OCI-LY1 (cell line): Measurements from ENCODE around the gene CACNB1.

Experiments
- H2AFZ ChIP-seq: fragments of 200-600 bp; sonication (generic), shearing (Covaris generic); 2 replicates; pipeline ENCODE4 v1.6.0; 2014; ENCODE audit warnings: antibody characterized with exemption, mild to moderate bottlenecking, low read length
- H3F3A ChIP-seq: fragments of 200-600 bp; sonication (generic), shearing (Covaris generic); 2 replicates; pipeline ENCODE4 v1.6.0; 2014; ENCODE audit warnings: mild to moderate bottlenecking, antibody characterized with exemption, low read length, moderate library complexity; ENCODE audit not compliant: insufficient read depth
- H3K27ac ChIP-seq: fragments of 200-600 bp; sonication (generic); 2 replicates; pipeline ENCODE4 v1.5.1; 2014; ENCODE audit warnings: low read length, mixed run types, mild to moderate bottlenecking, low read depth; ENCODE audit not compliant: poor library complexity, severe bottlenecking
- H3K27me3 ChIP-seq: fragments of 200-600 bp; sonication (generic); 2 replicates; pipeline ENCODE4 v1.6.0; 2014; ENCODE audit warnings: antibody characterized with exemption, mild to moderate bottlenecking, low read length, moderate library complexity; ENCODE audit not compliant: insufficient read depth
- H3K36me3 ChIP-seq: fragments of 200-600 bp; sonication (generic); 2 replicates; pipeline ENCODE4 v1.6.1; 2014; ENCODE audit warnings: mild to moderate bottlenecking, antibody characterized with exemption, low read length, moderate library complexity, mixed read lengths; ENCODE audit not compliant: insufficient read depth
- H3K4me1 ChIP-seq: fragments of 200-600 bp; sonication (generic); 2 replicates; pipeline ENCODE4 v1.5.1; 2014; ENCODE audit warnings: mild to moderate bottlenecking, low read length, moderate library complexity; ENCODE audit not compliant: insufficient read depth, severe bottlenecking
- H3K4me2 ChIP-seq: fragments of 200-600 bp; sonication (generic), shearing (Covaris generic); 2 replicates; pipeline ENCODE4 v1.6.1; 2014; ENCODE audit warnings: low read length
- H3K4me3 ChIP-seq: fragments of 200-600 bp; sonication (generic); 2 replicates; pipeline ENCODE4 v1.5.1; 2014; ENCODE audit warnings: low read length, low read depth, mild to moderate bottlenecking, mixed read lengths; ENCODE audit not compliant: poor library complexity, severe bottlenecking
- H3K79me2 ChIP-seq: fragments of 200-600 bp; shearing (Covaris generic); 2 replicates; pipeline ENCODE4 v1.6.1; 2016; ENCODE audit warnings: mixed run types, low read length, mixed read lengths; ENCODE audit not compliant: insufficient read depth
- H3K9ac ChIP-seq: fragments of 200-600 bp; sonication (generic), shearing (Covaris generic); 2 replicates; pipeline ENCODE4 v1.6.1; 2014; ENCODE audit warnings: mild to moderate bottlenecking, low read length, mixed read lengths
- H3K9me2 ChIP-seq: fragments of 200-600 bp; sonication (generic), shearing (Covaris generic); 2 replicates; pipeline ENCODE4 v1.6.1; 2014; ENCODE audit warnings: low read depth, mild to moderate bottlenecking, low read length, mixed read lengths
- H3K9me3 ChIP-seq: fragments of 200-600 bp; shearing (Covaris generic); 2 replicates; pipeline ENCODE4 v1.6.1; 2014; ENCODE audit warnings: low read length, mixed read lengths
- H4K20me1 ChIP-seq: fragments of 200-600 bp; sonication (generic), shearing (Covaris generic); 2 replicates; pipeline ENCODE4 v1.6.0; 2016; ENCODE audit warnings: mild to moderate bottlenecking, low read length; ENCODE audit not compliant: insufficient read depth
- EZH2 ChIP-seq: fragments of 200-600 bp; sonication (generic), shearing (Covaris generic); IDR thresholded peaks from 2 replicates; pipeline ENCODE4 v1.8.0; 2017; ENCODE audit warnings: borderline replicate concordance, mixed run types, mild to moderate bottlenecking, antibody characterized with exemption, low read length, moderate library complexity, mixed read lengths
- TF ChIP-seq, protein P1 (sequence below): fragments of 200-600 bp; sonication (generic), shearing (Covaris generic); IDR thresholded peaks from 2 replicates; pipeline ENCODE4 v1.5.1; 2017; ENCODE audit warnings: mild to moderate bottlenecking, antibody characterized with exemption, low read length, moderate library complexity, mixed read lengths

The CACNB1 gene

DNA sequence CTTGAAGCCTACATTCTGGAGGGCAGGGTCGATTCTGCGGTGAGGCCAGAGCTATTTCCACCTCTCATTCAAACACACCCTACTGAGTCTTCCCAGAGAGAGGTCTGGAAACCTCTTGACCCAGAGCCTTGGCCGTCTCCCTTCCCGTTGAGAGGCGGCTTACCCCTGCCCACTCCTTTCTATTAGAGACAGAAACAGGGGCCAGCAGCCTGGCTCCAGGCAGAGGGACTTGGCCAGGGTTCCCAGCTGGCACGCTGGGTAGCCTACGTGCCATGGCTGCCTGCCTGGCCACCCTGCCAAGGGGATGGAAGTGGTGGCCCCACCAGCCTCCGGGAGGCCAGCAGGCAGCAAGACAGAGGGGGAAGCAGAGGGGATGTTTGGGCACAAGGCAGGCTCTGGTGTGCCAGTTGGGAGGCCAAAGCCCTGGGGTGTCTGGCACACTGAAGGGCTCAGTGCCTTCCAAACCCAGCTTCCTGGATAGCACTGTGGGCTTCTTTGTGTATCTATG is 22.2 kb upstream of the CACNB1 start:
- Histone ChIP-seq H3K4me3 (no peak overlapping the region), H3K9me3 (no peaks in the 10 kb centered on the region), H3K9me2 (no peaks in the 10 kb centered on the region), H3K27ac (no peak overlapping the region), H3K36me3 (no peaks in the 10 kb centered on the region), H2AFZ (no peak overlapping the region), H3K4me1 (no peaks in the 10 kb centered on the region), H4K20me1 (no peaks in the 10 kb centered on the region), H3K79me2 (no peaks in the 10 kb centered on the region), H3K4me2 (no peak overlapping the region), H3K27me3 (peaks cover 5% of the 10 kb centered on the region; the same call in 1 of the 2 replicates), H3K9ac (no peak overlapping the region), H3F3A (no peaks in the 10 kb centered on the region)
- no peak for TF ChIP-seq EZH2
- TF ChIP-seq, protein P1, sequence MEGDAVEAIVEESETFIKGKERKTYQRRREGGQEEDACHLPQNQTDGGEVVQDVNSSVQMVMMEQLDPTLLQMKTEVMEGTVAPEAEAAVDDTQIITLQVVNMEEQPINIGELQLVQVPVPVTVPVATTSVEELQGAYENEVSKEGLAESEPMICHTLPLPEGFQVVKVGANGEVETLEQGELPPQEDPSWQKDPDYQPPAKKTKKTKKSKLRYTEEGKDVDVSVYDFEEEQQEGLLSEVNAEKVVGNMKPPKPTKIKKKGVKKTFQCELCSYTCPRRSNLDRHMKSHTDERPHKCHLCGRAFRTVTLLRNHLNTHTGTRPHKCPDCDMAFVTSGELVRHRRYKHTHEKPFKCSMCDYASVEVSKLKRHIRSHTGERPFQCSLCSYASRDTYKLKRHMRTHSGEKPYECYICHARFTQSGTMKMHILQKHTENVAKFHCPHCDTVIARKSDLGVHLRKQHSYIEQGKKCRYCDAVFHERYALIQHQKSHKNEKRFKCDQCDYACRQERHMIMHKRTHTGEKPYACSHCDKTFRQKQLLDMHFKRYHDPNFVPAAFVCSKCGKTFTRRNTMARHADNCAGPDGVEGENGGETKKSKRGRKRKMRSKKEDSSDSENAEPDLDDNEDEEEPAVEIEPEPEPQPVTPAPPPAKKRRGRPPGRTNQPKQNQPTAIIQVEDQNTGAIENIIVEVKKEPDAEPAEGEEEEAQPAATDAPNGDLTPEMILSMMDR = no peak

DNA sequence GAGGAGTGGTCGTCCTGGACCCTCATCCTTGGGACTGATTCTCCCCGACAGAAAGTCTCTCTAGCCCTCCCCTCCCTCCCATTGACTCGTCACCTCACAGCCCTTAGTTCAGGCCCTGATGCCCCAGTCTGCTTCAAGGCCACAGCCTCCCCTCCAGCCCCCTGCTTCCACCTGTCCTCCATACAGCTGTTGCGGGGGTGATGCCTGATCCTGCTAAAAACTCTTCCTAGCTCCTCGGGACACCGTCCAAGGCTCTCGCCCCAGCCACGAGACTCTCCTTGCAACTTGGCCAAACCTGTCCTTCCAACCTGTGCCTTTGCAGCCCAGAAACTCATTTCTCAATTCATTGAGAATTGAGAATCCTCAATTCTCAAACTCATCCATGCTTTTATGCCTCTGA is 21.4 kb upstream of the CACNB1 start:
- Histone ChIP-seq H3K79me2 (no peaks in the 10 kb centered on the region), H3K27ac (no peak overlapping the region), H4K20me1 (no peaks in the 10 kb centered on the region), H3K9me3 (no peaks in the 10 kb centered on the region), H3K4me3 (no peak overlapping the region), H3K9ac (no peak overlapping the region), H3K36me3 (no peaks in the 10 kb centered on the region), H3K4me2 (no peak overlapping the region), H2AFZ (no peak overlapping the region), H3F3A (no peaks in the 10 kb centered on the region), H3K4me1 (no peaks in the 10 kb centered on the region), H3K9me2 (no peaks in the 10 kb centered on the region), H3K27me3 (peaks cover 5% of the 10 kb centered on the region; the same call in 1 of the 2 replicates)
- TF ChIP-seq, protein P1 = no peak
- no peak for TF ChIP-seq EZH2

DNA sequence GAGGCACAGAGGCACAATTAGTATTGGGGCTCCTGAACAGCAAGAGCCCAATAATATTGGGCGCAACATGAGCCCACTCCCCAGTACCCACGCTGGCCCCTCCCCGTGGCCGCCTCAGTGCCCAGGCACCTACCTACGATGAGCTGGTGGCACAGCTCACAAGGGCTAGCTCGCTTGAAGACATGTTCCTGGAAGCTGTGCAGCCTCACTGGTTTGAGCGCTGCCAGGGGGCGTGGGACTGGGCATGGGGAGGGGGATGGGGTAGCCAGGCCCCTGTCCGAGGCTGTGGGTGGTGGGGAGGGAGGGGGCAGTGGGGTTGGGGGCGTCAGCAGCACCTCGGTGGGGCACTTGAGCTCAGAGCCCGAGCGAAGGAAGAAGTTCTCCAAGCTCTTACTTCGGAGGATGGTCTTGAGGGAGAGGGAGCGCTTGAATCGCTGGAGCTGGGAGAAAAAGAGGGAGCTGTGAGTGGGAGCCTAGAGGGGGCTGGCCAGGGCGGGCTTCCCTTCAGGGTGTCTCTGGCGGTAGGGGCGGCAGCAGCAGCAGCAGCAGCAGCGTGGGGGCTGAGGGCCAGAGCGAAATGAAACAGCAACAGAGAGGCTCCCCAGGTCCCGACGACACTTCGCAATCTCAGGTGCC is 20.4 kb upstream of the CACNB1 start:
- no peaks in the 10 kb centered on the region for H3K4me1 ChIP-seq
- H3K9ac ChIP-seq = no peak overlapping the region
- H3K4me2 ChIP-seq = no peak overlapping the region
- H3F3A ChIP-seq = no peaks in the 10 kb centered on the region
- H3K79me2 ChIP-seq = no peaks in the 10 kb centered on the region
- no peaks in the 10 kb centered on the region for H3K9me3 ChIP-seq
- H3K27me3 ChIP-seq = peaks cover 5% of the 10 kb centered on the region; the same call in 1 of the 2 replicates
- H3K9me2 ChIP-seq = no peaks in the 10 kb centered on the region
- H3K36me3 ChIP-seq = no peaks in the 10 kb centered on the region
- no peaks in the 10 kb centered on the region for H4K20me1 ChIP-seq
- no peak overlapping the region for H3K27ac ChIP-seq
- TF ChIP-seq EZH2 = no peak
- TF ChIP-seq, protein P1 = no peak
- H2AFZ ChIP-seq = no peak overlapping the region
- no peak overlapping the region for H3K4me3 ChIP-seq
